GM12872 (cell line): ENCODE results near the gene CDC42EP4.

Experiments
- TF ChIP-seq, protein P1 (sequence below): IDR thresholded peaks from 3 replicates; pipeline ENCODE4 v1.5.1; 2011; ENCODE audit warnings: low read depth, mild to moderate bottlenecking, low read length, moderate library complexity; ENCODE audit not compliant: insufficient read depth

CDC42EP4 gene

DNA sequence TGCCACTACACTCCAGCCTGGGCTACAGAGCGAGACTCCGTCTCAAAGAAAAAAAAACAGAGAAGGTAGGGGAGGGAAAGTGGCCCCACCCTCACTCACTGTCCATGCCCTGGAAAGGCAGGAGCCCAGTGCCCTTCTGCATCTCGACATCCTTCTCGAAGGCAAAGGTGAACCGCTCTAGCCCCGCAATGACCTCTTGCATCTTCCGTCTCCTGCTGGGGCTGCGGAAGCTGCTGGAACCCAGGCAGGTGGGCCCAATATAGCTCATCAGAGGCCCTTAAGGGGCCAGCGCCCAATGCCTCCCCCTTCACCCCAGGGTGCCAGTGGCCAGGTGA is 50.2 kb downstream of the CDC42EP4 start, which contains the start of gene CPSF4L:
Gene CPSF4L (minus strand): TSS at position 264 of the 335 bp plus-strand sequence. CDS start 62 bp downstream, at position 202.
- TF ChIP-seq, protein P1, sequence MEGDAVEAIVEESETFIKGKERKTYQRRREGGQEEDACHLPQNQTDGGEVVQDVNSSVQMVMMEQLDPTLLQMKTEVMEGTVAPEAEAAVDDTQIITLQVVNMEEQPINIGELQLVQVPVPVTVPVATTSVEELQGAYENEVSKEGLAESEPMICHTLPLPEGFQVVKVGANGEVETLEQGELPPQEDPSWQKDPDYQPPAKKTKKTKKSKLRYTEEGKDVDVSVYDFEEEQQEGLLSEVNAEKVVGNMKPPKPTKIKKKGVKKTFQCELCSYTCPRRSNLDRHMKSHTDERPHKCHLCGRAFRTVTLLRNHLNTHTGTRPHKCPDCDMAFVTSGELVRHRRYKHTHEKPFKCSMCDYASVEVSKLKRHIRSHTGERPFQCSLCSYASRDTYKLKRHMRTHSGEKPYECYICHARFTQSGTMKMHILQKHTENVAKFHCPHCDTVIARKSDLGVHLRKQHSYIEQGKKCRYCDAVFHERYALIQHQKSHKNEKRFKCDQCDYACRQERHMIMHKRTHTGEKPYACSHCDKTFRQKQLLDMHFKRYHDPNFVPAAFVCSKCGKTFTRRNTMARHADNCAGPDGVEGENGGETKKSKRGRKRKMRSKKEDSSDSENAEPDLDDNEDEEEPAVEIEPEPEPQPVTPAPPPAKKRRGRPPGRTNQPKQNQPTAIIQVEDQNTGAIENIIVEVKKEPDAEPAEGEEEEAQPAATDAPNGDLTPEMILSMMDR = no peak

DNA sequence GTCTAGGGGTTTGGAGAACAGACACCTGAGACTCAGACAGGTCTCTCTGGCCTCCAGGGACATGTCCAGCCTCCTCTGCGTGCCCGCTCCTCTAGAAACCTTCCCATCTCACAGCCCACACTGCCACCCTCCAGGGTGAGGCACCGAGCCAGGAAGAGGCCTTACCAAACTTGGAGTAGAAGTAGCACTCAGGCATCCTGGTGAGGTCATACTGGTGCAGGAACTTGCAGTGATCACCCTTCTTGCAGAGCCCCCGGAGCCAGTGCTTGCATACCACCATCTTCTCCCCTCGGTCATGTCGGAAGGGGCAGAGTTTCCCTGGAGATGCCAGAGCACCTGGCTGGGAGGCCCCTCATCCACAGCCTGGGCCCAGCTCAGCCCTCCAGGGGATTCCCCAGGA is 54.3 kb downstream of the CDC42EP4 start:
- TF ChIP-seq, protein P1 = no peak

DNA sequence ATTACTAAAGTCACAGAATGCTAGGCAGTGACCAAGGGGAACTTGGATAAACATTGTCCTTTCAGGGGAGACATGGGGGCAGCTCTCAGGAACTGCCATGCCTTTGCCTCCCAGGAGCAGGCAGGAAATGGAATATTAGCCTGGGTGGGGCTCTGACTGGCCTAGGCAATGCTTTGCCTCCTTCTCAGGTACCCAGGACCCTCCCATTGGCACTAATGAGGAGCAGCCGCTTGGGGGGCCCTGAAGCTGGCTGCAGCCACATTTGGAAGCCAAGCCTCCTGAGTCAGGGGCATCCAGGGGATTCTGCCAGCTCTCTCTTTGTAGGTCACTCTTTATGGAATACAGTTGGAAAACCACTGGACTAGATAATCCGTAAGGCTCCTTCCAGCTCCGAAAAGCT is 55.6 kb downstream of the CDC42EP4 start:
- TF ChIP-seq, protein P1 = no peak

DNA sequence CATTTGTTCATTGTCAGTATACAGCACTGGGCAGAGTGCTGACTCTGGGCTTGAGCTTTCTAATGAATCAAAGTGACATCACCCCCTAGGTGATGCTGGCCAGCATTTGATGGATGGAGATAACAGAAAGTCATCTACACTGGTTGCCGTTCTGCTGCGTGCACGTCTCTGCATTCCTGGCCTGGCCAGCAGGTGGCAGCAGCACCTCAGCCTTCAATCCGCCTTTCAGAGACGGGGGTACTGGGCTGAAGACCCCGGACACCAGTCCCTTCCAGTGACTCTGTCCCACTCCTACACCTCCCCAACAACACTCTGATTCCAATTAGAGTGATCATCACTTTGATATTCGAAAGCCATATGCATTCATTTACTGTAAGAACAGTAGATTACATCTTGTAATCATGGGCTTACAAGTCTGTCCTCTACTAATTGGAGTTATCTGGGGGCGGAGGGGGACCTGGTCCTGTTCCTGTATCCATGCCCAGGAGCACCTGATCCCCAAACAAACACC is 56.1 kb downstream of the CDC42EP4 start:
- TF ChIP-seq, protein P1 = peak; percentile 97

DNA sequence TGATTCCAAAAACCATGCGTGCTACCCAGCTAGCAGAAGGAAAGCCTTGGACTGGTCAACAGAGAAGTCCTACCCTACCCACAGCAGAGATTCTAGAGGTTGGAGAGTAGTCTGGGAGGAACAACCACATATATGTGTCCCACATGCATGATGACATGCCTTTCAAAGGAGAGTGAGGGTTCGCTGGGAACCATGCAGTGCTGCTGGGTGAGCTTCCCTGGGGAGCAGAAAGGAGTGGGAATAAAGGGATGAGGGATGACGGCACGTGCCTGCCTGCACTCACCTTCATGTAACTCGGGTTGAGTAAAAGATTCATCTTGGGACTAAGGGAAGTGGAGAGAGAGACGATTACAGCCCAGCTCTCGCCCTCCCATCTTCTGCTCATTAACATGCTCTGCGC is 59.9 kb downstream of the CDC42EP4 start:
- TF ChIP-seq, protein P1 = no peak

DNA sequence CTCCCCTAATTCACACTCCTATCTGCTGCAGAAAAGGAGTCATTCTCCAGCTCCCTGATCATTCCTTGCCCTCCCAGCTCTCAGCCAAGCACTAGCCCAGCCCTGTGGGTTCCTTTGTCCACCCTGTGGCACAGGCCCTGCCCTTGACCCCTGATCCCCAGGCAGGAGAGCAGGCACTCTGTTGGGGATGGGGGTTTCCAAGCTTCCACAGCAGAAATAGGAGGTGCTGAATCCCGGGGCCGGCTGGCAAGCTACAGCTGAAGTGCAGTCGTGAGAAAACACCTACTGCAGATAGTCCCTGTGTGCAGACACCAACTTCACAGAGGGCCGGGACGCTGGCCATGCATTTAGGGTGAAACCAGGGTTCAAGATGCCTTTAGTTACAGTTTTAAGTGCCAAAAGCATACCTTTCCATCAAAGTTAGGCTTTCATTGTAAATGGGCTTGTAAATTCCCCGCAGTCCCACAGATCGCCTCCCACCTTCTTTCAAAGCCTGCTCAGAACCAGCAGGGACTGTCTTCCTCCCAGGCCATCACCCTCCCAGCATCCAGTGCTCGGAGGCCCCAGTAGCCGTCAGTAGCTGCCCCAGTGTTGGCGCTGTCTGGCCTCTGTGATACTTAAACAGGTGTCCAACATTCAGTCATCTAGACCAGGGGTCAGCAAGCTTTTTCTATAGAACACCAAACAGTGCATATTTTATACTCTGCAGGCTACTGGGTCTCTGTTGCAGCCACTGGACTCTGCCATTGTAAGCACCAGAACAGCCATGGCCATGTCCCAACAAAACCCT is 60.8 kb downstream of the CDC42EP4 start:
- TF ChIP-seq, protein P1 = no peak

DNA sequence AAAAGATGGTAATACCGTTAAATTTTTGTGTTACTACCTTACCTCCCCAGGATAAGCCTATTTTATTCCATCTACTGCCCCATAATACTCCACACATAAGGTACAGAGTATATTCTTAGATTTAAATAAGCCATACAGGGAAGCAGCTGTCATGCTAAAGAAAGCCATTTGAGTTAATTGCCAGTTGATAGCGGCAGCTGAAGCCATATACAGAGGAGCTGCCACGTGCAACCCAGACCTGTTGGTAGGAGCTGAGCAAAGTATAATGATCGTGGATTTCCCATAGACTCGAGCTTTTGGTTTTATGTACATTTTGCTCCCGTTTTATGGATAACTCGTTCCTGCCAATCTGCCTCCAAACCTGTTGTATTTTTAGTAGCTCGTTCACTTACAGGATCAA is 62.1 kb downstream of the CDC42EP4 start:
- TF ChIP-seq, protein P1 = no peak
